Activated T-helper 2 cell treated with anti-CD3 and anti-CD28 coated beads, Interferon-gamma antibody, Interleukin-2, Interleukin-4, amounts not matched to agents 10 μg/mL and 5 μg/mL and 100 μg/mL, durations not matched to agents 14 hours and 24 hours and 36 hours (primary cell): ENCODE data around the gene SYT5. TPM values are rescaled to one million over a fixed set of nuclear protein-coding genes. Genes with fewer than 3 reads are reported as not detected.

Source experiments
- DNase-seq: peaks from one replicate; pipeline ENCODE4 v3.0.0; 2021; ENCODE audit warnings: low spot score
- H3K27ac Mint-ChIP-seq: one replicate; pipeline ENCODE4 v1.8.0; 2021; ENCODE audit warnings: mixed read lengths
- H3K27me3 Mint-ChIP-seq: one replicate; pipeline ENCODE4 v1.8.0; 2021; ENCODE audit warnings: low read depth, mixed read lengths
- H3K36me3 Mint-ChIP-seq: one replicate; pipeline ENCODE4 v1.8.0; 2021; ENCODE audit warnings: low read depth, mixed read lengths
- H3K4me1 Mint-ChIP-seq: one replicate; pipeline ENCODE4 v1.8.0; 2021; ENCODE audit warnings: low read depth, mixed read lengths
- H3K4me3 Mint-ChIP-seq: one replicate; pipeline ENCODE4 v1.8.0; 2021; ENCODE audit warnings: low read depth, mild to moderate bottlenecking, moderate library complexity, mixed read lengths
- H3K9me3 Mint-ChIP-seq: one replicate; pipeline ENCODE4 v1.8.0; 2021; ENCODE audit warnings: mixed read lengths
- intact Hi-C: fragments of 100-400 bp; cut with micrococcal nuclease; formaldehyde crosslinking; loops from one replicate; pipeline ENCODE4 v1.15.1; 2023
- total RNA-seq: library from RNA; stranded (reverse); gene quantifications from 2 replicates; pipeline ENCODE4 v1.2.3, GENCODE V29; 2022

The SYT5 gene
- total RNA-seq, 1 donor from 2014 or later, result 0.23 TPM

- no peak overlapping the region for H3K27ac Mint-ChIP-seq
- DNase-seq, result no peak
- H3K27me3 Mint-ChIP-seq, result peaks cover 17% of the 10 kb centered on the region
- intact Hi-C loops, result loop anchor here (5.0 kb wide), 1 partner anchor 361 kb away; no protein-coding TSS in a partner anchor
- H3K4me3 Mint-ChIP-seq, result no peak overlapping the region
- H3K36me3 Mint-ChIP-seq, result no peaks in the 10 kb centered on the region
- H3K4me1 Mint-ChIP-seq, result peaks cover 1% of the 10 kb centered on the region
- H3K9me3 Mint-ChIP-seq, result no peaks in the 10 kb centered on the region
Measured at GRCh38 chr19:55141696-55142095, 38.4 kb downstream of the SYT5 start.

- no peak for DNase-seq
- H3K36me3 Mint-ChIP-seq, result no peaks in the 10 kb centered on the region
- intact Hi-C loops, result no loop called here
- no peaks in the 10 kb centered on the region for H3K9me3 Mint-ChIP-seq
- peaks cover 5% of the 10 kb centered on the region for H3K27me3 Mint-ChIP-seq
- H3K4me1 Mint-ChIP-seq, result no peaks in the 10 kb centered on the region
- H3K27ac Mint-ChIP-seq, result no peak overlapping the region
- H3K4me3 Mint-ChIP-seq, result no peak overlapping the region
Measured at GRCh38 chr19:55137915-55138314, 42.2 kb downstream of the SYT5 start.

GRCh38 chr19:55136399-55137102 lies 43.5 kb downstream of the SYT5 start:
- H3K36me3 Mint-ChIP-seq, result no peaks in the 10 kb centered on the region
- no peak for DNase-seq
- H3K27me3 Mint-ChIP-seq, result peaks cover 8% of the 10 kb centered on the region
- no peak overlapping the region for H3K4me3 Mint-ChIP-seq
- H3K27ac Mint-ChIP-seq, result no peak overlapping the region
- no peaks in the 10 kb centered on the region for H3K9me3 Mint-ChIP-seq
- intact Hi-C loops, result no loop called here
- H3K4me1 Mint-ChIP-seq, result no peaks in the 10 kb centered on the region

- Mint-ChIP-seq H3K27me3 (peaks cover 10% of the 10 kb centered on the region), H3K4me3 (no peak overlapping the region), H3K4me1 (no peaks in the 10 kb centered on the region), H3K9me3 (no peaks in the 10 kb centered on the region), H3K27ac (no peak overlapping the region), H3K36me3 (no peaks in the 10 kb centered on the region)
- intact Hi-C loops, result no loop called here
- DNase-seq, result no peak
Measured at GRCh38 chr19:55134736-55135135, 45.4 kb downstream of the SYT5 start.

- H3K9me3 Mint-ChIP-seq, result no peaks in the 10 kb centered on the region
- H3K4me1 Mint-ChIP-seq, result no peaks in the 10 kb centered on the region
- intact Hi-C loops, result no loop called here
- DNase-seq, result no peak
- H3K27me3 Mint-ChIP-seq, result peaks cover 10% of the 10 kb centered on the region
- no peaks in the 10 kb centered on the region for H3K36me3 Mint-ChIP-seq
- no peak overlapping the region for H3K4me3 Mint-ChIP-seq
- no peak overlapping the region for H3K27ac Mint-ChIP-seq
Measured at GRCh38 chr19:55133639-55134444, 46.2 kb downstream of the SYT5 start.

- Mint-ChIP-seq H3K27me3 (peaks cover 10% of the 10 kb centered on the region), H3K9me3 (no peaks in the 10 kb centered on the region), H3K4me3 (no peak overlapping the region), H3K36me3 (no peaks in the 10 kb centered on the region), H3K4me1 (no peaks in the 10 kb centered on the region), H3K27ac (no peak overlapping the region)
- intact Hi-C loops, result no loop called here
- no peak for DNase-seq
Measured at GRCh38 chr19:55132453-55133129, 47.5 kb downstream of the SYT5 start.

GRCh38 chr19:55131421-55131820 lies 48.7 kb downstream of the SYT5 start:
- no peak for DNase-seq
- Mint-ChIP-seq H3K36me3 (no peaks in the 10 kb centered on the region), H3K4me3 (no peak overlapping the region), H3K27me3 (peaks cover 19% of the 10 kb centered on the region), H3K9me3 (no peaks in the 10 kb centered on the region), H3K27ac (no peak overlapping the region), H3K4me1 (no peaks in the 10 kb centered on the region)
- intact Hi-C loops, result no loop called here

Other genes starting within 250 kb of the SYT5 start
- gene NLRP7, start 232.8 kb downstream of the SYT5 start, total RNA-seq, result not detected in 2 replicates
- 13.5 and 14.1 TPM in 2 replicates for gene NLRP2, start 213.9 kb downstream of the SYT5 start, total RNA-seq
- gene GP6, start 142.0 kb downstream of the SYT5 start, total RNA-seq, result 0.37 and 0.50 TPM in 2 replicates
- gene RDH13, start 117.1 kb downstream of the SYT5 start, total RNA-seq, result 18.3 and 18.9 TPM in 2 replicates
- 4.9 and 6.6 TPM in 2 replicates for gene EPS8L1, start 104.4 kb downstream of the SYT5 start, total RNA-seq
- 104 and 108 TPM in 2 replicates for gene PPP1R12C, start 62.7 kb downstream of the SYT5 start, total RNA-seq
- 0.27 and 1.3 TPM in 2 replicates for gene TNNT1, start 31.1 kb downstream of the SYT5 start, total RNA-seq
- not detected in 2 replicates for gene TNNI3, start 22.6 kb downstream of the SYT5 start, total RNA-seq
- 0.23 and 0.27 TPM in 2 replicates for gene DNAAF3, start 13.7 kb downstream of the SYT5 start, total RNA-seq
- gene PTPRH, start 29.2 kb upstream of the SYT5 start, total RNA-seq, result not detected in 2 replicates
- gene TMEM86B, start 48.5 kb upstream of the SYT5 start, total RNA-seq, result 6.0 and 6.7 TPM in 2 replicates
- 180 and 183 TPM in 2 replicates for gene PPP6R1, start 78.7 kb upstream of the SYT5 start, total RNA-seq
- gene HSPBP1, start 99.8 kb upstream of the SYT5 start, total RNA-seq, result 59.0 and 59.3 TPM in 2 replicates
- gene BRSK1, start 103.7 kb upstream of the SYT5 start, total RNA-seq, result 5.8 and 6.0 TPM in 2 replicates
- gene TMEM150B, start 145.1 kb upstream of the SYT5 start, total RNA-seq, result 0.41 and 0.46 TPM in 2 replicates
- gene KMT5C, start 159.6 kb upstream of the SYT5 start, total RNA-seq, result 34.3 and 35.3 TPM in 2 replicates
- gene COX6B2, start 174.4 kb upstream of the SYT5 start, total RNA-seq, result 1.8 TPM in 1 of 2 replicates, not detected in the other
- not detected in 2 replicates for gene GARIN5B, start 183.0 kb upstream of the SYT5 start, total RNA-seq
- 0.25 and 0.32 TPM in 2 replicates for gene IL11, start 190.2 kb upstream of the SYT5 start, total RNA-seq
- gene TMEM190, start 196.5 kb upstream of the SYT5 start, total RNA-seq, result not detected in 2 replicates
- 7.9 and 10.5 TPM in 2 replicates for gene TMEM238, start 204.0 kb upstream of the SYT5 start, total RNA-seq
- gene RPL28, start 205.6 kb upstream of the SYT5 start, total RNA-seq, result 2,206 and 2,207 TPM in 2 replicates
- gene UBE2S, start 227.5 kb upstream of the SYT5 start, total RNA-seq, result 210 and 220 TPM in 2 replicates